H7 (cell line): ENCODE data around the gene RAB17. TPM values are rescaled to one million over a fixed set of nuclear protein-coding genes. Genes with fewer than 3 reads are reported as not detected.
A peak's percentile ranks its signal among the peaks of the same experiment; 100 is the strongest.

Experiments
- DNase-seq: peaks from one replicate; pipeline ENCODE4 v3.0.0; 2012
- H3K27me3 ChIP-seq: 2 replicates; pipeline ENCODE4 v1.6.0; 2011; ENCODE audit warnings: mild to moderate bottlenecking, low read length; ENCODE audit not compliant: control insufficient read depth, insufficient read depth
- H3K36me3 ChIP-seq: replicated peaks from 2 replicates; pipeline ENCODE4 v1.5.1; 2011; ENCODE audit warnings: low read length; ENCODE audit not compliant: control insufficient read depth, insufficient read depth
- H3K4me3 ChIP-seq: 2 replicates; pipeline ENCODE4 v1.5.1; 2011; ENCODE audit warnings: low read depth, mild to moderate bottlenecking, control low read depth, low read length, moderate library complexity; ENCODE audit not compliant: insufficient read depth
- total RNA-seq: library from RNA; depleted of rRNA; stranded (reverse); fragments of >200 nt; shearing (Covaris generic); gene quantifications from 2 replicates; pipeline ENCODE4 v1.2.3, GENCODE V29; 2014

The RAB17 gene
- total RNA-seq, 1 experiment from 2014 or later, result 25.5 TPM

- Histone ChIP-seq H3K4me3 (no peak overlapping the region), H3K36me3 (peaks cover 2% of the 10 kb centered on the region), H3K27me3 (no peaks in the 10 kb centered on the region)
- DNase-seq, result no peak
Measured at GRCh38 chr2:237555560-237555959, 35.0 kb downstream of the RAB17 start.

- H3K27me3 ChIP-seq, result no peaks in the 10 kb centered on the region
- H3K36me3 ChIP-seq, result peaks cover 2% of the 10 kb centered on the region
- no peak for DNase-seq
- no peak overlapping the region for H3K4me3 ChIP-seq
Measured at GRCh38 chr2:237553948-237554347, 36.6 kb downstream of the RAB17 start.

GRCh38 chr2:237552908-237553307 is 37.6 kb downstream of the RAB17 start:
- no peak for DNase-seq
- Histone ChIP-seq H3K36me3 (peaks cover 2% of the 10 kb centered on the region), H3K27me3 (no peaks in the 10 kb centered on the region), H3K4me3 (no peak overlapping the region)

- peaks cover 2% of the 10 kb centered on the region for H3K36me3 ChIP-seq
- DNase-seq, result peak; percentile 34
Measured at GRCh38 chr2:237551071-237551574, 39.4 kb downstream of the RAB17 start.

GRCh38 chr2:237549643-237550415 is 40.7 kb downstream of the RAB17 start:
- Histone ChIP-seq H3K4me3 (no peak overlapping the region), H3K36me3 (peaks cover 2% of the 10 kb centered on the region), H3K27me3 (no peaks in the 10 kb centered on the region)
- DNase-seq, result peak; percentile 48

More at GRCh38 chr2:237551071-237551574, 39.4 kb downstream of the RAB17 start:
- H3K4me3 ChIP-seq, result no peak overlapping the region
- no peaks in the 10 kb centered on the region for H3K27me3 ChIP-seq

GRCh38 chr2:237549216-237549615 is 41.3 kb downstream of the RAB17 start:
- H3K36me3 ChIP-seq, result peaks cover 2% of the 10 kb centered on the region
- no peak for DNase-seq
- H3K27me3 ChIP-seq, result no peaks in the 10 kb centered on the region
- no peak overlapping the region for H3K4me3 ChIP-seq

- H3K4me3 ChIP-seq, result no peak overlapping the region
- H3K27me3 ChIP-seq, result no peaks in the 10 kb centered on the region
- no peaks in the 10 kb centered on the region for H3K36me3 ChIP-seq
- DNase-seq, result peak; percentile 74
Measured at GRCh38 chr2:237547841-237548416, 42.6 kb downstream of the RAB17 start.

GRCh38 chr2:237546876-237547395 is 43.6 kb downstream of the RAB17 start:
- DNase-seq, result peak; percentile 46
- no peaks in the 10 kb centered on the region for H3K36me3 ChIP-seq
- no peak overlapping the region for H3K4me3 ChIP-seq
- no peaks in the 10 kb centered on the region for H3K27me3 ChIP-seq

GRCh38 chr2:237546040-237546875 is 44.3 kb downstream of the RAB17 start:
- no peak for DNase-seq
- H3K27me3 ChIP-seq, result no peaks in the 10 kb centered on the region
- H3K36me3 ChIP-seq, result no peaks in the 10 kb centered on the region
- no peak overlapping the region for H3K4me3 ChIP-seq

- Histone ChIP-seq H3K27me3 (no peaks in the 10 kb centered on the region), H3K36me3 (no peaks in the 10 kb centered on the region), H3K4me3 (no peak overlapping the region)
- DNase-seq, result peak; percentile 59
Measured at GRCh38 chr2:237542001-237542704, 48.4 kb downstream of the RAB17 start.

- Histone ChIP-seq H3K36me3 (no peaks in the 10 kb centered on the region), H3K4me3 (no peak overlapping the region), H3K27me3 (no peaks in the 10 kb centered on the region)
- peak; percentile 39 for DNase-seq
Measured at GRCh38 chr2:237541243-237541642, 49.3 kb downstream of the RAB17 start.

- no peaks in the 10 kb centered on the region for H3K36me3 ChIP-seq
- DNase-seq, result no peak
- no peak overlapping the region for H3K4me3 ChIP-seq
- no peaks in the 10 kb centered on the region for H3K27me3 ChIP-seq
Measured at GRCh38 chr2:237540823-237541222, 49.7 kb downstream of the RAB17 start.

- Histone ChIP-seq H3K27me3 (no peaks in the 10 kb centered on the region), H3K36me3 (no peaks in the 10 kb centered on the region), H3K4me3 (no peak overlapping the region)
- DNase-seq, result no peak
Measured at GRCh38 chr2:237540223-237540775, 50.2 kb downstream of the RAB17 start.

- H3K36me3 ChIP-seq, result no peaks in the 10 kb centered on the region
- no peak overlapping the region for H3K4me3 ChIP-seq
- no peak for DNase-seq
Measured at GRCh38 chr2:237539681-237540080, 50.9 kb downstream of the RAB17 start.

More at GRCh38 chr2:237539681-237540080, 50.9 kb downstream of the RAB17 start:
- H3K27me3 ChIP-seq, result no peaks in the 10 kb centered on the region
